Head of caudate nucleus (tissue), 42 donors: ENCODE results near the gene IRAG1.

Experiments used
- DNase-seq, 42 donors: peaks; one replicate each; pipeline versions ENCODE4 v3.0.0 to v3.0.0-alpha.2; 2020 to 2021; ENCODE audit warnings: mixed read lengths in 7 of 42
- intact Hi-C: fragments of 100-400 bp; cut with DNase I; formaldehyde crosslinking; loops from one replicate; pipeline ENCODE4 v1.15.0; 2022

Gene IRAG1

GRCh38 chr11:10693509-10694081, at the start of gene IRAG1:
Gene IRAG1, minus strand, starts transcription at chr11:10693755. Its CDS starts 153 bp downstream, at chr11:10693602.
- peak in 33 of 42 donors; percentile 6 to 70 (median 30) for DNase-seq
- intact Hi-C loops: no loop called here

GRCh38 chr11:10742460-10743208, 49.1 kb upstream of the IRAG1 start:
- intact Hi-C loops: no loop called here
- DNase-seq: no peak

DNA sequence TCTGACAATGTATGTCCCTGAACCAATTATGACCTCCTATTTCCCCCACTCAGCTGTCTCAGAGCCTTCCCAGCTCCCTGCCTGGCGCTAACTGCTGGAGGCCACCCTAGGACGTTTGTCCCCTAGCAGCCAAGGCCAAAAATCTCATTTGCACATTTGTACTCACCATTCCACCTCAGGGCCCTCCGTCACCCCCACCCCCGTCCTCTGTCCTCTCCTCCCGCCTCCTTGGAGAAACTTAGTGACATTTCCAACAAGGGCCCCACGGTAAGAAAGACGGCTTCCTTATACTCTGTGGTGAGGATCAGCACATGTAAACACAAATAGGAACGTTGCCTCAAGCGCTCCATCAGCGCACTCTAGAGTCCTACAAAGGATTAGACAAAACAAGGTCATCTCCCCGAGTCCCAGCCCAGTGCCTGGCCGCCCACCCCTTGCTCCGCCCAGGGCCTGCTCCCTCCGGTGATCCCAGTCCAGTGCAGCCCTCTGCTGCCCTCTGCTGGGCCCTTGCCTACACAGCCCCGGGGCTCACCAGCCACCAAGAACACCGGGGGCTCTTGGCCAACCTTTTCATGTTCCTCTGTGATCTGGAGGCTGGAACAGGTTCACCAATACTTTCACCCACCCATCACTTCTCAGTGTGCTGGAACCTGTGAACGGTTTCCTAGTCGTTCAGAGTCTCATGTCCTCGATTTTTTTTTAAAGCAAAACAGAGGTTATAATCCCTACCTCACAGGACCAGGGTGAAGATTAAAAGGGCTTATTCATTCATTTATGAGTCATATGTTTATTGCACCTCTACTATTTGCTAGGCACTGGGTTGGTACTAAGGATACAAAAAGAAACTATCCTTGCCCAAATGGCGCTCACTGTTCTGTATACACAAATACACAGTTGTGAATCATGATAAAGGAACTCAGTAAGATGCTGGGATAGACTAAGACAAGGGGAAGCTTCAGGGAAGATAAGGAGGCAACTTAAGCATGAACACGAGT, 42.2 kb upstream of the IRAG1 start:
- intact Hi-C loops: loop anchor here (2.0 to 10.0 kb wide), 2 partner anchors 191 to 329 kb away; partner anchors contain the start of gene RNF141
- peak; percentile 87 to 97 (median 94) for DNase-seq

DNA sequence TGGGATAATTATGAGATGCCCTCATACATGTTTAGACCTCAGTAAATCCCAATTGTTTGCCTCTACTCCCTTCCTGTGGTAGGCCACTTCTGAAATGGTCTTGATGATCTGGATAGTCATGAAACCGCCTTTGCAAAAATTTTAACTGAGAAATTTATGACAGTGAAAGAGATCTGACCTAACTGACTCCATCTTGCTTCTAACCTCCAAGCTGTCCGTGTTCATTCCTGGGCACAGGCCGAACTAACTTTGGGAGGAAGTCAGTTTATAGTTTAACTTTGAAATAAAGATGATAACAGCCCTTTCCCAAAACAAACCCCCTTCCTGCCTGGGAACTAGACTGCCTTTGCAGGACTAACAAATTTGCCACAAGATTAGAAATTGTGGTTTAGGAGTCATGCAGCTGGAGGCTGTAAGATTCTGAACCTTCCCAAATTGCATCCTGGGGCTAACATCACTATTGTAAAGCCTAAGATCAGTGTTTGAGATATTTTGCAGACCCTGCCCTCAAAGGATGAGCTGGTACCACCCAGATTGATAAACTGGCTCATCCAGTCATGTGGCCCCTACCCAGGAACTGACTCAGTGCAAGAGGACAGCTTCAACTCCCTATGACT, 37.6 kb upstream of the IRAG1 start:
- intact Hi-C loops: loop anchor here (10.0 kb wide), 1 partner anchor 186 kb away; the partner anchor contains the start of gene RNF141
- DNase-seq: no peak

GRCh38 chr11:10730151-10730550, 36.6 kb upstream of the IRAG1 start:
- DNase-seq: no peak
- intact Hi-C loops: loop anchor here (10.0 kb wide), 1 partner anchor 185 kb away; the partner anchor contains the start of gene RNF141

- intact Hi-C loops: no loop called here
These were observed 35.4 kb upstream of the IRAG1 start for GRCh38 chr11:10728789-10729472.

GRCh38 chr11:10728154-10728553, 34.6 kb upstream of the IRAG1 start:
- intact Hi-C loops: no loop called here
- DNase-seq: no peak

More at GRCh38 chr11:10728789-10729472, 35.4 kb upstream of the IRAG1 start:
- peak in 3 of 42 donors; percentile 12 to 25 (median 19) for DNase-seq

DNA sequence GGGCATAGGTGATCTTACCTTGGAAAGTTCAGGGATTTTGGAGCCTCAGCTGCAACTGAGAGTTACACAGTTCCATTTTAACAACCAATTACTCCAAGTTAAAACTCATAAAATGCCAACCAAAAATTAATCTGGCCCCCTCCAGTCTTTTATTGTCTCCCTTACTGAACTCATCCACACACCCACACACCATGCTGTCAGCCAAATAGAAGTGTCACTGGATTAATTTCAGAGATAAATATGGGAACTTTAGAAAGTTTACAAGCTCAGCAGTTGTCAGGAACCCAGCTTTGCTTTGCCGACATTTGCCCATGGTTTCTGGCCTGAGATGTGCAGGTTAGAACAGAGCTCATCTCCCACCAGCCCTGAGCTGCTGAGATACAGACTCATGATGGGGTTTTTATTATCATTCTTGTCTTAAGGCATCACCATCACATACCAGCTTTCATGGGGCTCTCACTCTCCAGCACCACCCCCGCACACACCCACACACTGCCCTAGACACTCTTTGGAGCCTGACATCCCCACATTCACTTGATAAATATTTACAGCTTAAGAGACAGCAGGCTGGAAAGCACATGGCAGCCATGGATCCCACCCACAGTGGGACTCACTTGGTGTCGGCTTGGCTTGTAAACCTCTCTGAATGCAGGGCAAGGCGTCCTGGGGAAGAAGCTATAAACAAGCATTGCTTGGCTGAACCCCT, 33.7 kb upstream of the IRAG1 start:
- intact Hi-C loops: no loop called here
- DNase-seq: no peak

GRCh38 chr11:10725907-10726253, 32.3 kb upstream of the IRAG1 start:
- intact Hi-C loops: no loop called here
- no peak for DNase-seq

GRCh38 chr11:10725114-10725906, 31.8 kb upstream of the IRAG1 start:
- no peak for DNase-seq
- intact Hi-C loops: no loop called here

GRCh38 chr11:10722307-10722706, 28.8 kb upstream of the IRAG1 start:
- intact Hi-C loops: no loop called here
- no peak for DNase-seq

DNA sequence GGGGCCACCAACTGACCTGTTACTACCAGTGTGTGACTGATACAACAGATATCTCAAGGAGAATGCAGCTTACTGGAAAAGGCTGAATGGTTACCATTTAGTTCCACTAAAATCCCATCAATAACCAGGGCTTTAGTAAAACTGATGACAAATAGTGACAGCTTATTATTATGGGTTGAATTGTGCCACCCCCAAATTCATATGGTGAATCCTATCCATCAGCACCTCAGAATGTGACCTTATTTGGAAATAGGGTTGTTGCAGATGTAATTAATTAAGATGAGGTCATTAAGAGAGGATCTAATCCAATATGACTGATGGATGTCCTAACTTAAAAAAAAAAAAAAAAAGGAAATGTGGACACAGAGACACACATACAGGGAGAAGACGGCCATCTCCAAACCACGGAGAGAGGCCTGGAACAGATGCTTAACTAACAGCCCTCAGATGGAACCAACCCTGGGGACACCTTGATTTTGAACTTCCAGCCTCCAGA, 27.4 kb upstream of the IRAG1 start:
- intact Hi-C loops: no loop called here
- DNase-seq: no peak

DNA sequence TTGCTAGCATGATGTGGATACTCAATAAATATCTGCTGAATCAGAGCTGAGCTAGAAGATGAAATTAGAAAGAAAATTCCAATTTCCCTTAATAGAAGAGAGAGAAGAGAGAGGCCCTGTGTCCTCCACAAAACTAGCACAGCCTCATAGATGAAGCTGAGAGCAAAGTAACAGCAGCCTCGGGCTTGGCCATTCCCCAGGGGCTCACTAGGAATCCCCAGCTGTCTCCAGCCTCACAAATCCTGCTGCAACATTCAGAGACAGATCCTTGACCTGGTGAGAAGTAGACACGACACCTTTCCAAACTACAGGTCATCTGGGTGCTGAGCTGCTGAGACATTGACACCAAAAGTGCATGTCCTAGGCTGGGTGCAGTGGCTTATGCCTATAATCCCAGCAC, 26.1 kb upstream of the IRAG1 start:
- no peak for DNase-seq
- intact Hi-C loops: no loop called here

DNA sequence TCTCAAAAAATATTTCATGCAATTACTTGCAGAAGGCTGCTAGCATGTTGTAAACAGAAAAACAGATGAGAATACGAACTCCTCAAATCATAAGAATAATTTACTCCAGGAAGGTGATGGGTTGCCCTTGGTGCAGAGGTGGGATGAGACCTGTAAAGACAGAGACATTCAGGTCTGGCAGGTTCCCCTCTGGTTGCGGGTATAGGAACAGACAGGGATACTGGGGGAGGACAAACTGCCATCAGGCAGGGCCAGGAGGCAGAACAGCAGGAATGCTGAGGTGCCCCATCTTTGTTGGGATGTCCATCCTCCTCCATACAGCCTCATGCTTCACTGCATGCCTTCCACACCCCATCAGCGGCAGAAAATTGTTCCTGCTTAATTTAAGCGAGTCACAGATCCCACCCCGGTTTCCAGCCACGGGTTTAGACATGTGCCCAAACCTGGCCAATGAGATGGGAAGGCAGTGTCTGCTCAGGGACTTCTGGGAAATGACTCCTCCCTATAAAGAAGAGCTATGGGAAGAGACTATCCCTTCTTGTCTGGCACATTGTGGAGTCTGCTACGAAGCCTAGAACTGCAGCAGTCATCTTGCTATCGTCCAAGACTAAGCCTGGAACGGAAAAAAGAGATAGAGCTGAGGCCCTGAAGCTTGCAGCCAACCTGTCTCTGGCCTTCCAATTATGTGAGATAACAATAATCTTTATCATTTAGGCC, 23.1 kb upstream of the IRAG1 start:
- intact Hi-C loops: no loop called here
- DNase-seq: no peak

DNA sequence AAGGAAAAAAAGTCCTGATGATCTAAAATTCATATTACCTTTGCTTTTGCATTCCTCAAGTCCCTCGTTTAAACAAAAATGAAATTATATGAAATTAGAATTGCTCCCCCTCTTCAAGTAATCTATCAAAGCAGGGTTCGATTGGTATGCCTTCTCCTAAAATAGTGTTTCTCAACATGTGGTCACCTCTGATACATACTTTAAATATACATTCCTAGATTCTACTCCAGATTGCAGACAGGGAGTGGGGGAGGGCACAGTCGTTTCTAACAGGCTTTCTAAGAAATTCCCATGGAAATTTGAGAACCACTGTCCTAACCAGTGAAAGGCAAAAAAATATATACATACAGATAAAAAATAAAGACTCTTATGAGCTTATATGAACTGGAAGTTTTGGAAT, 22.6 kb upstream of the IRAG1 start:
- DNase-seq: no peak
- intact Hi-C loops: no loop called here

DNA sequence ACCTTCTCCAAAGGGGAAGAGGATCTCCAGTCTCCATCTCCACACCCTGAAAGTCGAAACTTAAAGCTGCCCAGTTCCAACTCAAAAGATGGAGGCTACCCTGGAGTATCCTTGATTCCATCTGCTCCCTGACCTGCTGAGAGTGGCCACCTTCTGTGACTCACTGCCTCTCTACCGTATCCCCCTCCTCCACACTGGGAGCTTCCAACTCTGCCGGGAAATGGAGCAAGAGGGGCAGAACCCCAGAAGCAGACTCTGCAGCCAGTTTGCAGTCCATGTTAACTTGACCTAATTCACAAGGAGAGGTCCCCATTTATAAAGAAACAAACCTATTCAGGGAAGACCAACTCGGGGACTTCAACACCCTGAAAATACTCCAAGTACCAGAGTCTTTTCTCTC, 22.0 kb upstream of the IRAG1 start:
- intact Hi-C loops: no loop called here
- peak in 26 of 42 donors; percentile 5 to 78 (median 38) for DNase-seq
